Measurements from ENCODE around the gene RTL10.

The RTL10 gene

DNA sequence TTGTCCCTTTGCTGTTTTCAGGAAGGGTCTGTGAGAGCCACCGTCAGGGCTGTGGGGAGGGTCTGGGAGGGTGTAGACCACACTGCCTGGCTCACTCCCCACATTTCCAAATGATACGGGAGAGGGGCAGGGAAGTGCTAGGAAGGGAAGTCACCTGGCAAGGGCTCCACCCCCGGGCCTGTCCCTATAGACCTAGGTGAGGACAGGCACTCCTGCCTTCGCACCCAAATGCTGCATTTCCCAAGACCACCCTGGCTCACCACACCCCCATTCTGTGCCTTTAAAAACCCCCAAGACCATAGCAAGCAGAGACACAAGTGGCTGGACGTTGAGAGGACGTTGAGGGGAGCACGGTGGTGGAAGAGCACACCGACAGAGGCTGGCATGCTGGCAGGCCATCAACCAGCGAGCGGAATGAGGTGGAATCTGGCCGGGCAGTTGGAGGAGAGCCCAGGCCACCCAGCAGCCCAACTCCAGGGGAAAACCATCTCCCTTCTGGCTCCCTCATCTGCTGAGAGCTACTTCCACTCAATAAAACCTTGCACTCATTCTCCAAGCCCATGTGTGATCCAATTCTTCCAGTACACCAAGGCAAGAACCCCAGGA, 45.7 kb downstream of the RTL10 start:
- DNase-seq = no peak

DNA sequence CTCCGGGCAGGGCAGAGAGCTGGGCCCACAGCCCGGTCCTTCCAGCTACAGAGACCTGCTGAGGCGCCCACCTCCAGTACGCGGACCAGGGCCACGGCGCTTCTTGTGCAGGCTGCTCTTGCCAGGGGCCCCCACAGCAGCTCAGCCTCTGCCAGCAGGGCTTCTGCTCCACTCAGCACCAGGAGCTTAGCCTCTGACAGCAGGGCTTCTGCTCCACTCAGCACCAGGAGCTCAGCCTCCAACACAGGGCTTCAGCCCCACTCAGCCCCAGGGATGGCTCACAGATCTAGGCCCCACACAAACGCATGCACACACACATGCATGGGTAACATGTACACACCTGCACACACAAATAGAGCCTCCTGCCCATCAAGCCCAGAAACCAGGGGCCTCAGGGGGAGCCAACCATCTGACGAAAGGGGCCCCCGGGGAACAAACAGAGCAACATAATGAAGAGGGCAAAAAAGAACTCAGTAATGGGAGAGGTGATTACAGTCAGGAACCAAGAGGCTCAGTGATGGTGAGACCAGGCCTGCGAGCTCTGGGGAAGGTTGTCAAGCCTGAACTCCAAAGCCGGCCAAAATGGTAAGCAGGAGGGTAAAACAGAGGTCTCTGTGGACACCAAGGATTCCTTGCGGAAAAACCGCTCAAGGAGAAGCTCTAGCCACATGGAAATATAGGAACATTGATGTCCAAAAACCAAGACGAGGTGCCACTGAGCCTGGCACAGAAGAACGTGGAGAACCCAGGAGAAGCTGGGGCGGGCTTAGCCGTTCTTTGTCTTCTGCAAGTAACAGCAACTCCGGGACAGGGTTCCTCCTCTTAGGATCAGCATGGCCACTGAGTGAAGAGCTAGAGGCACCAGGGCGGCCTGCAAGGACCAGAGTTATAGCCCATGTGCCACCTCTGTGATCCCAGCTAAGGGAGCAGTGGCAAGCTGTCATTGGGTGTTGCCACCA, 46.5 kb downstream of the RTL10 start:
- no peak for DNase-seq

DNA sequence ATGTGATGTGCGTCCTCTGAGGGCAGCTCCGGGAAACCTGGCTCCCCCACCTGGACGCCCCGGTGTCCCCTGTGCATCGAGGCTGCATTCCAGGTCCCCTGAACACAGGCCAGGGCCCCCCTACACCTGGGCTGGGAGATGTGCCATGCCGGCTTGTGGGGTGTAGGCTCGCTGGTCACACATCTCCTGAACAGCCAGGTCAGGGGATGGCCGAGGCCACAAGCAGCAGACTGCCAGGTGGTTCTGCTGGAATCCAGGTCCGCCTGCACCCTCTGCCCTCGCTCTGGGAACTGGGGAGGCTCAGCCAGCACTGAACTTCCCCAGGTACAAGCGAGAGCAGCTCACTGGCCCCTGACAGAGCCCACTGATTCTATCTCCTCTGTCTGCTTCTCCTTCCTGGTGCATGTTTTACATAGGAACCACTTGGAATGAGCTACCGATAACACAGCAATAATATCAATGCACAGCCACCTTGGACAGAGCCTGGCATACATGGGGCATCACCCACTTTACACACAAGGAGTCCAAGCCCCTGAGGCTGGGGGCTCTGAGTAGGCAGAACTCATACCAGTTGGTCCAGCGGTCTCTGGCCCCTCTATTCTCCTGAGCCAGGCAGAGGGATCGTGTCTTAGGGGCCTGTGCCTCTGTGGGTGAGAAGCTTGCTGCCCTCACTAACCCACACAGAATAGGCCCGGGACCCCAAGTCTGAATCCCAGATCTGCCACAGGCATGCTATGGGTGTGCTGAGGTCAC, 47.3 kb downstream of the RTL10 start:
- DNase-seq = no peak

DNA sequence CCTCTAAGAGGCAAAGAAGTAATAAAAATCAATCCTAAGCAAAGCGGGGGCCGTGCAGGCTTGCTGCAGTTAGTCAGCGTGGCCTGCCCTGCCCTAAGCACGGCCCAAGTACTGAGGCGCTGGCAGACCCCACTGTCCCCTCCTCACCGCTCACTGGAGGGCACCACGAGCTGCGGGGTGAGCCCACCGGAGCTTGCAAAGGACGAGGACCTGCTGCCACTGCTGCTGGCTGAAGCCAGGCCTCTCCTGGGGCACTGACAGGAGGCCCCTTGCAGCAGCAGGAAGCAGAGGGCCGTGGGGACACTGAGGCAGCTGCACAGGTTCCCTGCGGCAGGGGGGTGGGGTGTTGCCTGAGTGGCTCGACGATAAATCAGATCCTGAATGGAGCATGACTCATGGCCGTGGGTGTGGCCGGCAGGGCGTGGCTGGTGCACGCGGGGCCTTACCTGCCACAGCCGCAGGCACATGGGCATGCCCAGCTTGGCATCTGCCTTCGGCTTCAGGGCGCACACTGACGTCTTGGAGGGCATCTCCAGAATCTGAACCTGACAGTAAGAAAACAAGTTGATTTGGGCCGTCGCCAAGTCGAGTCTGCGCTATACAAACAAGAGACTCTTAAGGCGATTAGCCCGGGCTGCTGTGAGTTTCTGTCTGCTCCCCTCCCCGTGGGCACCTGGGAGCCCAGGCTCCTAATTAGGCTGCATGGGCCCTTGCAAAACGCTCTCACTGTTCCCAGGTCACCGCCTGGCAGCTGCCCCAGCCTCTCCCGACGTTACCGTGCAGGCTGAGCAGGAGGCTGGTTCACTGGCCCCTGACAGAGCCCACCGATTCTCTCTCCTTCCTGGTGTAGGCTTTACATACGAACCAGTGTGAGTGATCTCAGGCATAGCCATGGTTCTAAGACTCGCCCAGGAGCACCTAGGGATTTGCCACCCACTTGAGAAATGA, 48.2 kb downstream of the RTL10 start:
- no peak for DNase-seq

- no peak for DNase-seq
Observed at GRCh38 chr22:19805821-19806212, 48.9 kb downstream of the RTL10 start.
